Ovary (tissue), 9 donors: ENCODE measurements around the gene RSKR. TPM values are rescaled to one million over a fixed set of nuclear protein-coding genes. Genes with fewer than 3 reads are reported as not detected.

Experiments used
- DNase-seq, 5 donors: peaks; one replicate each; pipeline ENCODE4 v3.0.0-alpha.2; 2019 to 2020
- H3K27ac ChIP-seq, 2 donors: fragments of 200-600 bp; one replicate each; pipeline versions ENCODE4 v1.5.1 to v1.8.0; 2019 to 2022
- H3K27me3 ChIP-seq: fragments of 200-600 bp; one replicate; pipeline ENCODE4 v1.8.0; 2022
- H3K36me3 ChIP-seq: fragments of 200-600 bp; sonication (generic); one replicate; pipeline ENCODE4 v1.5.1; 2019
- H3K4me1 ChIP-seq: one replicate; pipeline ENCODE4 v1.8.1; 2013; ENCODE audit warnings: mild to moderate bottlenecking, moderate library complexity; ENCODE audit not compliant: insufficient read depth
- H3K4me3 ChIP-seq: fragments of 200-600 bp; sonication (generic); one replicate; pipeline ENCODE4 v1.5.1; 2017
- H3K9me3 ChIP-seq, 2 donors: fragments of 200-600 bp in 1 of 2; sonication (generic) in 1 of 2; one replicate each; pipeline versions ENCODE4 v1.5.1 to v1.8.1; 2013 to 2019; ENCODE audit warnings: mild to moderate bottlenecking in 1 of 2, moderate library complexity in 1 of 2
- CTCF ChIP-seq, 3 donors: fragments of 450-650 bp in 2 of 3; fragments of 200-600 bp in 1 of 3; IDR thresholded peaks; one replicate each; pipeline versions ENCODE4 v1.5.1 to v1.8.0; 2016 to 2022; ENCODE audit warnings: antibody characterized with exemption in 3 of 3, mild to moderate bottlenecking in 1 of 3
- EP300 ChIP-seq: sonication (generic); formaldehyde crosslinking; IDR thresholded peaks from one replicate; pipeline ENCODE4 v1.6.1; 2017; ENCODE audit warnings: antibody characterized with exemption
- POLR2A ChIP-seq: fragments of 450-650 bp; IDR thresholded peaks from one replicate; pipeline ENCODE4 v1.6.1; 2017; ENCODE audit warnings: antibody characterized with exemption, mild to moderate bottlenecking, moderate library complexity
- WGBS, 3 donors: extraction: QIAGEN DNeasy Blood & Tissue Kit in 1 of 3; methylation state at CpG; one replicate each; pipeline versions ENCODE4 v1.1.5 to v1.1.7; 2013 to 2017; 5-methylcytosine and 5-hydroxymethylcytosine counted together
- intact Hi-C, 4 donors: fragments of 100-400 bp; cut with DNase I; formaldehyde crosslinking; loops; one replicate each; pipeline versions ENCODE4 v1.11.0 to v1.15.1; 2022 to 2023
- polyA plus RNA-seq, 2 donors: library from polyadenylated mRNA; stranded (reverse); fragments of 200-250 nt in 1 of 2; fragments of 350-450 nt in 1 of 2; fragmentation: Illumina TruSeq in 1 of 2; extraction: RNeasy Lipid Tissue Mini Kit (QIAGEN cat#74804) in 1 of 2; gene quantifications; one replicate each; pipeline ENCODE4 v1.2.3, GENCODE V29; 2013 to 2014
- total RNA-seq, 7 donors: library from RNA; depleted of rRNA in 2 of 7; stranded (reverse); fragments of >200 nt in 2 of 7; fragmentation: NEBNext Ultra II Directional in 3 of 7; extraction: Animal tissue kit (Norgen Biotek cat#: 25700) in 3 of 7; gene quantifications; one replicate each; pipeline versions ENCODE4 v1.1.0 to v1.2.4, GENCODE V29; 2016 to 2023
- donor health status: DM: no; HTN: no; CAD: no; lungs with moderate emphysema.
- donor health status: DM: no; HTN: no; CAD: no.
- donor health status: Bipolar disorder and iron deficiency.
- donor health status: DM: yes; HTN: yes; CAD: no.
- donor health status: DM: no; HTN: no; CAD: no.
- donor health status: DM: yes; HTN: yes; CAD: no.

RSKR gene
- total and polyA plus RNA-seq, 9 donors = 3.6 to 16.2 (median 7.9) TPM

GRCh38 chr17:28645576-28645939 lies 31.6 kb upstream of the RSKR start:
- H3K36me3 ChIP-seq = no peaks in the 10 kb centered on the region
- 12 to 14% (median 13%) methylated on average over 8 of the region's 8 CpGs for WGBS, 3 donors
- H3K9me3 ChIP-seq = no peaks in the 10 kb centered on the region
- H3K27ac ChIP-seq = peak overlapping the region; percentile 45 to 95
- no peak for TF ChIP-seq POLR2A
- peak in 1 of 3 donors; percentile 10 for TF ChIP-seq CTCF (IDR thresholded peaks at IDR 0.05)
- H3K4me1 ChIP-seq = peaks cover 1% of the 10 kb centered on the region
- intact Hi-C loops = no loop called here
- no peaks in the 10 kb centered on the region for H3K27me3 ChIP-seq
- no peak for DNase-seq
- peak overlapping the region; percentile 92 for H3K4me3 ChIP-seq

GRCh38 chr17:28644787-28645575 lies 31.0 kb upstream of the RSKR start, which contains the start of gene BLTP2:
Gene BLTP2 (minus strand): TSS chr17:28645158. CDS start chr17:28645056, 102 bp downstream.
- Histone ChIP-seq H3K4me3 (peak within 1 kb of the TSS; percentile 92), H3K4me1 (peaks cover 1% of the 10 kb centered on the region), H3K27me3 (no peaks in the 10 kb centered on the region), H3K36me3 (no peaks in the 10 kb centered on the region), H3K27ac (peak within 1 kb of the TSS; percentile 47 to 95), H3K9me3 (no peaks in the 10 kb centered on the region)
- peak; percentile 96 to 97 (median 96) for DNase-seq
- intact Hi-C loops = no loop called here
- TF ChIP-seq CTCF (IDR thresholded peaks at IDR 0.05) (peak in 1 of 3 donors; percentile 50), POLR2A (peak; percentile 94), EP300 (peak; percentile 9)
- WGBS, 3 donors = 0 to 1% (median 0%) methylated on average over 58 to 88 of the region's 89 CpGs

GRCh38 chr17:28643983-28644786 lies 30.2 kb upstream of the RSKR start:
- 2 to 3% (median 2%) methylated on average over 18 of the region's 18 CpGs for WGBS, 3 donors
- peak in 1 of 3 donors; percentile 32 for TF ChIP-seq CTCF (IDR thresholded peaks at IDR 0.05)
- no peak for TF ChIP-seq EP300
- TF ChIP-seq POLR2A = no peak
- DNase-seq = no peak
- Histone ChIP-seq H3K36me3 (no peaks in the 10 kb centered on the region), H3K27me3 (no peaks in the 10 kb centered on the region), H3K27ac (peak overlapping the region; percentile 47 to 95), H3K4me3 (peak overlapping the region; percentile 92), H3K4me1 (peaks cover 1% of the 10 kb centered on the region), H3K9me3 (no peaks in the 10 kb centered on the region)
- intact Hi-C loops = no loop called here

- Histone ChIP-seq H3K36me3 (no peaks in the 10 kb centered on the region), H3K27ac (no peak overlapping the region), H3K9me3 (no peaks in the 10 kb centered on the region), H3K4me1 (peaks cover 1% of the 10 kb centered on the region), H3K27me3 (no peaks in the 10 kb centered on the region), H3K4me3 (no peak overlapping the region)
- TF ChIP-seq EP300 = no peak
- no peak for TF ChIP-seq CTCF (IDR thresholded peaks at IDR 0.05)
- no peak for TF ChIP-seq POLR2A
- no peak for DNase-seq
- intact Hi-C loops = no loop called here
- WGBS, 3 donors = 89 to 92% (median 91%) methylated on average over 2 of the region's 2 CpGs
These were observed 27.6 kb upstream of the RSKR start for GRCh38 chr17:28641579-28641978.
